HEK293 (cell line): ENCODE measurements around the gene FCHO1.

Experiments
- CTCF ChIA-PET: fragments of 350-600 bp; formaldehyde crosslinking; extraction: SDS; loops from one replicate; lab custom pipeline; 2021; ENCODE audit warnings: antibody characterized with exemption; lab: Yijun Ruan, JAX
- POLR2A ChIA-PET: fragments of 300-600 bp; formaldehyde crosslinking; extraction: SDS; loops from one replicate; lab custom pipeline; 2020; ENCODE audit warnings: antibody characterized with exemption, inconsistent platforms; lab: Yijun Ruan, JAX
- H3K27ac ChIP-seq: fragments of 200-500 bp; sonication (Bioruptor generic); 2 replicates; pipeline ENCODE4 v1.5.1; 2014; ENCODE audit warnings: low read depth, low read length, control low read depth, inconsistent platforms; ENCODE audit errors: extremely low read depth
- H3K36me3 ChIP-seq, 2 experiments: fragments of 200-500 bp in 1 of 2; sonication (Bioruptor generic) in 1 of 2; 1 replicate in 1 of 2; 2 replicates in 1 of 2; pipeline ENCODE4 v1.5.1; 2014 to 2017; ENCODE audit warnings: inconsistent platforms in 2 of 2, low read length in 2 of 2; ENCODE audit not compliant: control insufficient read depth in 2 of 2, insufficient read depth in 1 of 2
- H3K4me1 ChIP-seq: fragments of 200-500 bp; sonication (Bioruptor generic); 2 replicates; pipeline ENCODE4 v1.5.1; 2014; ENCODE audit warnings: mild to moderate bottlenecking, low read length, inconsistent platforms; ENCODE audit not compliant: control insufficient read depth, insufficient read depth
- H3K4me3 ChIP-seq: 2 replicates; pipeline ENCODE4 v1.5.1; 2011; ENCODE audit warnings: low read depth, mild to moderate bottlenecking, control low read depth, low read length, moderate library complexity
- H3K9me3 ChIP-seq: fragments of 200-500 bp; sonication (Bioruptor generic); 2 replicates; pipeline ENCODE4 v1.5.1; 2014; ENCODE audit warnings: low read depth, low read length, inconsistent platforms; ENCODE audit not compliant: control insufficient read depth, insufficient read depth
- EGR2 ChIP-seq: fragments of 450-650 bp; formaldehyde crosslinking; IDR thresholded peaks from 2 replicates; pipeline ENCODE4 v1.5.1; 2016; ENCODE audit warnings: low read depth, missing biosample characterization, missing genetic modification characterization
- KLF7 ChIP-seq: fragments of 450-650 bp; formaldehyde crosslinking; IDR thresholded peaks from 2 replicates; pipeline ENCODE4 v1.5.1; 2016; ENCODE audit warnings: missing biosample characterization, missing genetic modification characterization, borderline replicate concordance
- ZBTB1 ChIP-seq: fragments of 450-650 bp; formaldehyde crosslinking; IDR thresholded peaks from 2 replicates; pipeline ENCODE4 v1.5.1; 2016; ENCODE audit warnings: missing biosample characterization, missing genetic modification characterization
- ZFHX2 ChIP-seq: fragments of 450-650 bp; formaldehyde crosslinking; conservative IDR thresholded peaks from 2 replicates; pipeline ENCODE4 v1.5.1; 2016; ENCODE audit warnings: missing biosample characterization, missing genetic modification characterization
- ZNF580 ChIP-seq: fragments of 450-650 bp; formaldehyde crosslinking; IDR thresholded peaks from 2 replicates; pipeline ENCODE4 v1.5.1; 2016; ENCODE audit warnings: missing biosample characterization, missing genetic modification characterization
- ZNF585B ChIP-seq: fragments of 450-650 bp; formaldehyde crosslinking; IDR thresholded peaks from 2 replicates; pipeline ENCODE4 v1.5.1; 2016; ENCODE audit warnings: missing biosample characterization, missing genetic modification characterization
- ZNF768 ChIP-seq: fragments of 450-650 bp; formaldehyde crosslinking; IDR thresholded peaks from 2 replicates; pipeline ENCODE4 v1.5.1; 2018; ENCODE audit warnings: missing biosample characterization, mild to moderate bottlenecking, missing genetic modification characterization
- ZNF792 ChIP-seq: fragments of 450-650 bp; formaldehyde crosslinking; IDR thresholded peaks from 2 replicates; pipeline ENCODE4 v1.5.1; 2016; ENCODE audit warnings: missing biosample characterization, missing genetic modification characterization
- ZSCAN30 ChIP-seq: fragments of 450-650 bp; IDR thresholded peaks from 2 replicates; pipeline ENCODE4 v1.5.1; 2018; ENCODE audit warnings: missing biosample characterization, mild to moderate bottlenecking, missing genetic modification characterization, moderate library complexity
- TF ChIP-seq, protein P1 (sequence below): fragments of 450-650 bp; formaldehyde crosslinking; IDR thresholded peaks from 2 replicates; pipeline ENCODE4 v1.5.1; 2016; ENCODE audit warnings: missing biosample characterization, missing genetic modification characterization
- TF ChIP-seq, protein P2 (sequence below): fragments of 450-650 bp; formaldehyde crosslinking; IDR thresholded peaks from 2 replicates; pipeline ENCODE4 v1.5.1; 2016; ENCODE audit warnings: missing biosample characterization, missing genetic modification characterization

The FCHO1 gene

DNA sequence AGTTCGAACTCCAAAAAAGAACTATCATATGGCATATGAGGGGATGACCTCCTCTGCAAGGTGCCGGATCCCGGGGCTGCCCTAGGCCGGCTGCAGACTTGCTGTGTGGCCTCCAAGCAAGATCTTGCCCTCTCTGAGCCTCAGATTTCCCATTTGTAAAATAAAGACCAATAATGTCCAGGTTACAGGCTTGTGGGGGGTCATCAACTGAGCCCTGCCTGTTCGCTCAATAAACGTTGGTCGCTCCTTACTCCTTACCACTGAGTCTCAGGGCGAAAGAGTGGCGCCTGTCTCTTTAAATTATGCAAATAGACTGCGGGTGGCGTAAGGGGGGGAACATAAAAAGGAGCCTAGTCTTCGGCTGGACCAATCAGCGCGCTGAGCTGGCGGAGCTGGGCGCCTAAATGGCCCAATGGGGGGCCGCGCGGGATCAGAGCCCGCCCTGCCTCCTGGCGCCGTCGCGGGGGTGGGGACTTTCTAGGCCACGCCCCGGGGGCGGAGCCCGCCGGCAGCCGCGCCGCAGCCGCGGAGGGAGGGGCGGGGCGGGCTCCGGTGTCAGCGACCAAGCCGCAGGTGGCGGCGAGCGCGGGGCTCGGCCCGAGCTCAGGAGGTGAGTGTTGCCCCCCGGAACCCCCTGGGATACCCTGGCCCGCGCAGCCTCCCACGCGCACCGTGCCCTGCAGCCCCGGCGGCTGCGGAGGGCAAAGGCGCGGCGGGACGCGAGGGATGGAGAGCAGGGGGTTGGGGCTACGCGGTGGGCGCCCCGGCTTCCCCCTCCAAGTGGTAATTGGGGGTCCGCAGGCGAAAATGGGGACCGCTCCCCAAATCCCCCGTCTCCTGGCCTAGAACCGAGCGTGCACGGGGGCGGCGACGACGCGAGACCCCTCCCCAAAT, 3.8 kb upstream of the FCHO1 start (continued):
- TF ChIP-seq EGR2 (no peak), ZFHX2 (tag by site-specific recombination) (peak; percentile 11; the same call in 1 of the 2 replicates)

DNA sequence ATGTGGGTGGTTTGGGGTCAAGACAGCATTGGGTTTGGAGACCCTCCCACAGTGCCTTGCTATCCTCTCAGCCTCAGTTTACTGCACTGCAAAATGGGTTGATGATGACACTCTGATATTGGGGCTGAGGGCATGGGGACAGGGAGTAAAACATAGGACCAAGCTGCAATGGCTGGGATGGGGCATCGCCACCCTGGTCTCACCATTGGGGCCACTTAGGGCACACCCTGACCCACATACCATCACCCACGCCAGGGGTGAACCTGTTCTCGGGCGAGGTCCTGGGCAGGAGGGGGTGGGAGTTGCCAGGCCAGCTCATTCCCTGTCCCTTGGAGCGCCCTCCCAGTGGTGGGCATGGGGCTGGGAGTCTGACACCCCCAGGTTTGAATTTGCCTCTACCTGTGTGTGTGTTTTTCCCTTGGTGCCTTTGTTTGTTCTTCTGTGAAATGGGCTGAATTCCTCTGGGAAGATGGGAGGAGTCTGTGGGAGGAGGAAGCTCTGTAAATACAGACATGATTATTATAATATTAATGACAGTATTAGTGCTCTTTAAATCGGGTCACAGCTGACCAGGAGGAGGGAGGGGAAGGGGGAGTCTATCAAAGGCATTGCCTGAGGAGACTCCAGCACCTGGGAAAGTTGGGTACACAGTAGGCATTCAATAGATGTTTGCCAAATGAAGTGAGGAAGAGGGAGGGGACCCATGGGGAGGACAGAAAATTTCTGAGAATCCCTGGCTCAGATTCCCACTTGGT, 2.2 kb upstream of the FCHO1 start:
- CTCF ChIA-PET, result interaction anchor here (0.6 to 1.0 kb wide), 4 partner anchors 18 to 188 kb away, joined by 3 read pairs; no protein-coding TSS in a partner anchor

GRCh38 chr19:17749912-17750317, 1.4 kb upstream of the FCHO1 start:
- Histone ChIP-seq H3K4me3 (no peak overlapping the region), H3K36me3 (no peaks in the 10 kb centered on the region), H3K4me1 (no peaks in the 10 kb centered on the region), H3K27ac (no peak overlapping the region), H3K9me3 (no peaks in the 10 kb centered on the region)
- TF ChIP-seq ZSCAN30 (tag by site-specific recombination), result no peak
- TF ChIP-seq ZNF768 (tag by site-specific recombination), result peak; percentile 37; the same call in 1 of the 2 replicates
- POLR2A ChIA-PET, result interaction anchor here (0.7 kb wide), 1 partner anchor 947 kb away, joined by 4 read pairs; no protein-coding TSS in a partner anchor
- CTCF ChIA-PET, result interaction anchor here (0.9 kb wide), 1 partner anchor 17 kb away, joined by 4 read pairs; no protein-coding TSS in a partner anchor

More for the DNA sequence above, 2.2 kb upstream of the FCHO1 start:
- POLR2A ChIA-PET, result no interaction called here
- Histone ChIP-seq H3K4me1 (no peaks in the 10 kb centered on the region), H3K27ac (no peak overlapping the region)
- TF ChIP-seq ZNF792 (tag by site-specific recombination) (0 out of 2 replicates have a peak, but pooled peaks have one; percentile 17), ZNF585B (no peak), ZNF580 (tag by site-specific recombination) (0 out of 2 replicates have a peak, but pooled peaks have one; percentile 36), ZBTB1 (tag by site-specific recombination) (no peak)
- TF ChIP-seq, protein P1, sequence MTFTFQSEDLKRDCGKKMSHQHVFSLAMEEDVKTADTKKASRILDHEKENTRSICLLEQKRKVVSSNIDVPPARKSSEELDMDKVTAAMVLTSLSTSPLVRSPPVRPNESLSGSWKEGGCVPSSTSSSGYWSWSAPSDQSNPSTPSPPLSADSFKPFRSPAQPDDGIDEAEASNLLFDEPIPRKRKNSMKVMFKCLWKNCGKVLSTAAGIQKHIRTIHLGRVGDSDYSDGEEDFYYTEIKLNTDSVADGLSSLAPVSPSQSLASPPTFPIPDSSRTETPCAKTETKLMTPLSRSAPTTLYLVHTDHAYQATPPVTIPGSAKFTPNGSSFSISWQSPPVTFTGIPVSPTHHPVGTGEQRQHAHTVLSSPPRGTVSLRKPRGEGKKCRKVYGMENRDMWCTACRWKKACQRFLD (tag by site-specific recombination), result no peak
- TF ChIP-seq, all 188 proteins: peak for 2
- Histone ChIP-seq H3K36me3 (no peaks in the 10 kb centered on the region), H3K4me3 (no peak overlapping the region), H3K9me3 (no peaks in the 10 kb centered on the region)

DNA sequence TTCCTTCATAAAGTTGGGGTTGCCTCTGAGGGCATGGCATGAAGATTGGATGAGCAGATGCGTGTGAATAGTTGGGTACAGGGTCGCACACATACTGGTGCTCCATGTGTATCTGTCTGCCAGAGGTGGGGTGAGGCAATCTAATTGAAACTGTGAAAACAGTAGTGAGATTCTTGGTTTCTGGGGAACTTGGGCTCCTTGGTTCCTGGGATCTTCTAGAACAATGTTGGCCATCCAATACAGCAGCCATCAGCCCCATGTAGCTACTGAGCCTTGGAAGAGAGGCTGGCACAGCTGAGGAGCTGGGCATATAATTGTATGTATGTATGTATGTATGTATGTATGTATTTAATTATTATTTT, 616 bp downstream of the FCHO1 start:
- Histone ChIP-seq H3K4me1 (no peaks in the 10 kb centered on the region), H3K9me3 (no peaks in the 10 kb centered on the region), H3K36me3 (no peaks in the 10 kb centered on the region), H3K27ac (no peak overlapping the region), H3K4me3 (no peak overlapping the region)
- TF ChIP-seq KLF7 (tag by site-specific recombination), result no peak
- TF ChIP-seq, protein P2, sequence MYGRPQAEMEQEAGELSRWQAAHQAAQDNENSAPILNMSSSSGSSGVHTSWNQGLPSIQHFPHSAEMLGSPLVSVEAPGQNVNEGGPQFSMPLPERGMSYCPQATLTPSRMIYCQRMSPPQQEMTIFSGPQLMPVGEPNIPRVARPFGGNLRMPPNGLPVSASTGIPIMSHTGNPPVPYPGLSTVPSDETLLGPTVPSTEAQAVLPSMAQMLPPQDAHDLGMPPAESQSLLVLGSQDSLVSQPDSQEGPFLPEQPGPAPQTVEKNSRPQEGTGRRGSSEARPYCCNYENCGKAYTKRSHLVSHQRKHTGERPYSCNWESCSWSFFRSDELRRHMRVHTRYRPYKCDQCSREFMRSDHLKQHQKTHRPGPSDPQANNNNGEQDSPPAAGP (tag by site-specific recombination), result no peak
- ChIA-PET CTCF (interaction anchor here (0.6 to 7.0 kb wide), 2 partner anchors 12 to 15 kb away, joined by 3 to 46 read pairs; no protein-coding TSS in a partner anchor), POLR2A (interaction anchor here (1.5 kb wide), 1 partner anchor 33 kb away, joined by 4 read pairs; the partner anchor contains the start of gene MAP1S)
